HL-60 (cell line): Measurements from ENCODE around the gene GNG7.

Experiments used
- DNase-seq, 2 experiments: peaks; one replicate each; pipeline ENCODE4 v3.0.0-alpha.2; 2010 to 2020; ENCODE audit warnings: low read depth in 1 of 2, low spot score in 1 of 2
- H3K27ac ChIP-seq: fragments of 250-450 bp; sonication (Bioruptor Pico); replicated peaks from 2 replicates; pipeline ENCODE4 v1.5.1; 2020; ENCODE audit warnings: mild to moderate bottlenecking, moderate library complexity
- H3K27me3 ChIP-seq: fragments of 250-450 bp; sonication (Bioruptor Pico); 2 replicates; pipeline ENCODE4 v1.5.1; 2021; ENCODE audit warnings: mild to moderate bottlenecking, moderate library complexity; ENCODE audit not compliant: insufficient read depth, poor library complexity, severe bottlenecking
- H3K4me3 ChIP-seq: replicated peaks from 2 replicates; pipeline ENCODE4 v1.5.1; 2011; ENCODE audit warnings: mild to moderate bottlenecking, control low read depth, low read length; ENCODE audit not compliant: insufficient read depth
- CTCF ChIP-seq: IDR thresholded peaks from one replicate; pipeline ENCODE4 v1.5.1; 2011; ENCODE audit warnings: low read length, control low read depth, inconsistent platforms; ENCODE audit not compliant: insufficient read depth
- GABPA ChIP-seq: IDR thresholded peaks from 2 replicates; pipeline ENCODE4 v1.6.1; 2012; ENCODE audit warnings: low read depth
- POLR2AphosphoS5 ChIP-seq: IDR thresholded peaks from 2 replicates; pipeline ENCODE4 v1.6.1; 2012; ENCODE audit warnings: low read depth
- REST ChIP-seq: IDR thresholded peaks from 2 replicates; pipeline ENCODE4 v1.6.1; 2012; ENCODE audit warnings: low read depth; ENCODE audit not compliant: insufficient replicate concordance
- SPI1 ChIP-seq: IDR thresholded peaks from 2 replicates; pipeline ENCODE4 v1.6.1; 2012; ENCODE audit warnings: low read depth, mild to moderate bottlenecking, borderline replicate concordance

The GNG7 gene

GRCh38 chr19:2512523-2513431, 189.7 kb downstream of the GNG7 start:
- no peak for DNase-seq
- no peak for TF ChIP-seq SPI1
- no peak for TF ChIP-seq REST
- no peak for TF ChIP-seq POLR2AphosphoS5
- TF ChIP-seq CTCF: no peak
- TF ChIP-seq GABPA: no peak
- no peak overlapping the region for H3K27ac ChIP-seq

GRCh38 chr19:2511991-2512390, 190.5 kb downstream of the GNG7 start:
- no peak overlapping the region for H3K27ac ChIP-seq
- no peak overlapping the region for H3K4me3 ChIP-seq
- DNase-seq: no peak
- TF ChIP-seq GABPA: no peak
- TF ChIP-seq REST: no peak
- no peak for TF ChIP-seq CTCF
- no peaks in the 10 kb centered on the region for H3K27me3 ChIP-seq

More at GRCh38 chr19:2512523-2513431, 189.7 kb downstream of the GNG7 start:
- H3K27me3 ChIP-seq: no peaks in the 10 kb centered on the region
- no peak overlapping the region for H3K4me3 ChIP-seq

- TF ChIP-seq CTCF (no peak), REST (no peak), POLR2AphosphoS5 (no peak), SPI1 (no peak), GABPA (no peak)
- no peak for DNase-seq
These were observed 190.9 kb downstream of the GNG7 start for GRCh38 chr19:2511570-2511969.

More at GRCh38 chr19:2511570-2511969, 190.9 kb downstream of the GNG7 start:
- Histone ChIP-seq H3K4me3 (no peak overlapping the region), H3K27me3 (no peaks in the 10 kb centered on the region), H3K27ac (no peak overlapping the region)
